Endothelial cell (in vitro differentiated cells): ENCODE data around the gene SCAMP2. TPM values are rescaled to one million over a fixed set of nuclear protein-coding genes. Genes with fewer than 3 reads are reported as not detected.

Source experiments
- DNase-seq: peaks from one replicate; pipeline ENCODE4 v3.0.0; 2021; ENCODE audit warnings: low spot score
- H3K27ac Mint-ChIP-seq: one replicate; pipeline ENCODE4 v1.8.0; 2021; ENCODE audit warnings: mixed read lengths, inconsistent platforms; ENCODE audit not compliant: unreplicated experiment
- H3K27me3 Mint-ChIP-seq: one replicate; pipeline ENCODE4 v1.8.0; 2021; ENCODE audit warnings: mild to moderate bottlenecking, moderate library complexity, mixed read lengths, inconsistent platforms; ENCODE audit not compliant: unreplicated experiment
- H3K36me3 Mint-ChIP-seq: one replicate; pipeline ENCODE4 v1.8.0; 2021; ENCODE audit warnings: mild to moderate bottlenecking, low read depth, mixed read lengths, inconsistent platforms; ENCODE audit not compliant: unreplicated experiment
- H3K4me1 Mint-ChIP-seq: one replicate; pipeline ENCODE4 v1.8.0; 2021; ENCODE audit warnings: mild to moderate bottlenecking, mixed read lengths, inconsistent platforms; ENCODE audit not compliant: unreplicated experiment
- H3K4me3 Mint-ChIP-seq: one replicate; pipeline ENCODE4 v1.8.0; 2021; ENCODE audit warnings: mild to moderate bottlenecking, mixed read lengths, inconsistent platforms; ENCODE audit not compliant: unreplicated experiment
- H3K9me3 Mint-ChIP-seq: one replicate; pipeline ENCODE4 v1.8.0; 2021; ENCODE audit warnings: mixed read lengths, inconsistent platforms; ENCODE audit not compliant: unreplicated experiment
- microRNA-seq: library from miRNA; unstranded; fragments of <30 nt; microRNA quantifications from one replicate; pipeline ENCODE4, GENCODE V29; 2020; ENCODE audit not compliant: unreplicated experiment
- total RNA-seq: library from RNA; stranded (reverse); fragmentation: NEBNext Ultra II Directional; extraction: Animal tissue kit (Norgen Biotek cat#: 25700); gene quantifications from one replicate; pipeline ENCODE4 v1.2.1, GENCODE V29; 2021; ENCODE audit not compliant: unreplicated experiment
- TF ChIP-seq, protein P1 (sequence below): fragments of 200-600 bp; sonication (generic); IDR thresholded peaks from one replicate; pipeline ENCODE4 v1.5.0; 2021; ENCODE audit warnings: antibody characterized with exemption; ENCODE audit not compliant: unreplicated experiment

SCAMP2 gene
- total RNA-seq, 1 donor from 2014 or later, result 56.1 TPM

GRCh38 chr15:74794248-74794969 is 78.8 kb downstream of the SCAMP2 start:
- no peak for DNase-seq
- H3K4me3 Mint-ChIP-seq, result no peak overlapping the region
- no peak overlapping the region for H3K27ac Mint-ChIP-seq
- TF ChIP-seq, protein P1, sequence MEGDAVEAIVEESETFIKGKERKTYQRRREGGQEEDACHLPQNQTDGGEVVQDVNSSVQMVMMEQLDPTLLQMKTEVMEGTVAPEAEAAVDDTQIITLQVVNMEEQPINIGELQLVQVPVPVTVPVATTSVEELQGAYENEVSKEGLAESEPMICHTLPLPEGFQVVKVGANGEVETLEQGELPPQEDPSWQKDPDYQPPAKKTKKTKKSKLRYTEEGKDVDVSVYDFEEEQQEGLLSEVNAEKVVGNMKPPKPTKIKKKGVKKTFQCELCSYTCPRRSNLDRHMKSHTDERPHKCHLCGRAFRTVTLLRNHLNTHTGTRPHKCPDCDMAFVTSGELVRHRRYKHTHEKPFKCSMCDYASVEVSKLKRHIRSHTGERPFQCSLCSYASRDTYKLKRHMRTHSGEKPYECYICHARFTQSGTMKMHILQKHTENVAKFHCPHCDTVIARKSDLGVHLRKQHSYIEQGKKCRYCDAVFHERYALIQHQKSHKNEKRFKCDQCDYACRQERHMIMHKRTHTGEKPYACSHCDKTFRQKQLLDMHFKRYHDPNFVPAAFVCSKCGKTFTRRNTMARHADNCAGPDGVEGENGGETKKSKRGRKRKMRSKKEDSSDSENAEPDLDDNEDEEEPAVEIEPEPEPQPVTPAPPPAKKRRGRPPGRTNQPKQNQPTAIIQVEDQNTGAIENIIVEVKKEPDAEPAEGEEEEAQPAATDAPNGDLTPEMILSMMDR, result no peak
- H3K4me1 Mint-ChIP-seq, result peaks cover 13% of the 10 kb centered on the region
- no peaks in the 10 kb centered on the region for H3K9me3 Mint-ChIP-seq
- peaks cover 4% of the 10 kb centered on the region for H3K27me3 Mint-ChIP-seq
- peaks cover 4% of the 10 kb centered on the region for H3K36me3 Mint-ChIP-seq

Small RNAs within 50 kb of the gene (microRNA-seq; reads per million reads assigned to microRNA genes)
- gene MIR6882, result 1.4 reads per million, percentile 21 among the genes with 10 or more reads in this experiment

Other genes with a start within 250 kb of the SCAMP2 start
- 71.0 TPM for gene EDC3, start 177.3 kb downstream of the SCAMP2 start, total RNA-seq
- 7.0 TPM for gene CYP1A1, start 147.8 kb downstream of the SCAMP2 start, total RNA-seq
- not detected for gene CYP1A2, start 124.5 kb downstream of the SCAMP2 start, total RNA-seq
- gene CSK, start 91.3 kb downstream of the SCAMP2 start, total RNA-seq, result 100 TPM
- gene LMAN1L, start 60.5 kb downstream of the SCAMP2 start, total RNA-seq, result not detected
- not detected for gene CPLX3, start 46.7 kb downstream of the SCAMP2 start, total RNA-seq
- gene ULK3, start 30.2 kb downstream of the SCAMP2 start, total RNA-seq, result 25.6 TPM
- 22.2 TPM for gene MPI, start 16.7 kb upstream of the SCAMP2 start, total RNA-seq
- gene FAM219B, start 33.5 kb upstream of the SCAMP2 start, total RNA-seq, result 70.0 TPM
- 182 TPM for gene COX5A, start 64.7 kb upstream of the SCAMP2 start, total RNA-seq
- 24.0 TPM for gene RPP25, start 83.4 kb upstream of the SCAMP2 start, total RNA-seq
- gene SCAMP5, start 122.2 kb upstream of the SCAMP2 start, total RNA-seq, result 132 TPM
- gene PPCDC, start 150.2 kb upstream of the SCAMP2 start, total RNA-seq, result 25.0 TPM